T-helper 1 cell (primary cell): ENCODE results near the gene ATF7IP2.
A peak's percentile ranks its signal among the peaks of the same experiment; 100 is the strongest.
"Not testable (repeated sequence)": the region's sequence is repeated elsewhere in the genome, so short reads cannot be mapped to it uniquely, and the experiment has no call there.

Source experiments
- DNase-seq, 5 donors: peaks; one replicate each; pipeline ENCODE4 v3.0.0-alpha.2; 2012 to 2020

ATF7IP2 gene

GRCh38 chr16:10373556-10373955 lies 12.3 kb upstream of the ATF7IP2 start:
- no peak for DNase-seq

DNA sequence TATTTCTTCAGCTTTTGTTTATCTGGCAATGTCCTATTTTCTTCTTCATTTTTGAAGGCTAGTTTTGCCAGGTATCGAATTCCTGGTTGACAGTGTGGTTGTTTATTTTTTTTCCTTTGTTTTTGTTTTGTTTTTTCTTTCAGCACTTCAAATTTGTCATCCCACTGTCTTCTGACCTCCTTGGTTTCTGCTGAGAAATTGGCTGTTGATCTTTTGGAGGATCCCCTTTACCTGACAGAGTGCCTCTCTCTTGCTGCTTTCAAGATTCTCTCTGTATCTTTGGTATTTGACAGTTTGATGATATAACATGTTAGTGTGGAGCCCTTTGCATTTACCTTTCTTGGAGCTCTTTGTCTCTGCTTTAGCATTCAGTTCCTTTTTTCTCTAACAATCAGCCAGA lies 9.6 kb upstream of the ATF7IP2 start:
- DNase-seq = no peak

DNA sequence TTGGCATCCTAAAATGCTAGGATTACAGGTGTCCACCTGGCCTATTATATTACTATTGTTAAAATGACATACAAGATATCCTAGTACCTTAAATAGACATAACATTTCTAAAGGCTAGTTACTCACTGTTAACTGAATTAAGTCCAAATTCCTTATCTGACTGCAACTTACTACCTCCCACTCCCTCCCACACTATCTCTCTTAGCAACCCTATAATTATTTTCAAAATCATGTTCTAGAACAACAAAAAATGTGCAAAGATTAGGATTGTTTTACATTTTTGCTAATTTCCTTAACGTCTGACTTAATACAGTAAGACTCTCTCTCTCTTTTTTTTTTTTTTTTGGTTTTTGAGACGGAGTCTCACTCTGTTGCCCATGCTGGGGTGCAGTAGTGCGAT lies 2.2 kb upstream of the ATF7IP2 start:
- no peak for DNase-seq

GRCh38 chr16:10386517-10387100 lies 748 bp downstream of the ATF7IP2 start:
- peak in 1 of 5 donors; percentile 39 for DNase-seq

GRCh38 chr16:10387188-10387617 lies 1.3 kb downstream of the ATF7IP2 start:
- peak in 1 of 5 donors; percentile 4 for DNase-seq

- no peak for DNase-seq
Observed at GRCh38 chr16:10388988-10389387, 3.1 kb downstream of the ATF7IP2 start.

DNA sequence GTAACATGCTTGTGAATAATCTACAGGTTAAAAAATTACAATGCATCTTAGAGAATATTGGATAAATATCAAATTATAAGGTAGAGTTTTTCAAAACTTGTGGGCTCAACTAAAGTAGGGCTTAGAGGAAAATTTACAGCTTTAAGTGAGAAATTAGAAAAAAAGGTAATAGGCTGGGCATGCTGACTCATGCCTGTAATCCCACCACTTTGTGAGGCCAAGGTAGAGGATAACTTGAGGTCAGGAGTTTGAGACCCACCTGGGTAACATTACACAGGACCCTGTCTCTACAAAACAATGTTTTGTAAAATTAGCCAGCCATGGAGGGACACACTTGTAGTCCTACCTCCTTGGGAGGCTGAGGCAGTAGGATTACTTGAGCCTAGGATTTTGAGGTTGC lies 4.5 kb downstream of the ATF7IP2 start:
- no peak for DNase-seq

DNA sequence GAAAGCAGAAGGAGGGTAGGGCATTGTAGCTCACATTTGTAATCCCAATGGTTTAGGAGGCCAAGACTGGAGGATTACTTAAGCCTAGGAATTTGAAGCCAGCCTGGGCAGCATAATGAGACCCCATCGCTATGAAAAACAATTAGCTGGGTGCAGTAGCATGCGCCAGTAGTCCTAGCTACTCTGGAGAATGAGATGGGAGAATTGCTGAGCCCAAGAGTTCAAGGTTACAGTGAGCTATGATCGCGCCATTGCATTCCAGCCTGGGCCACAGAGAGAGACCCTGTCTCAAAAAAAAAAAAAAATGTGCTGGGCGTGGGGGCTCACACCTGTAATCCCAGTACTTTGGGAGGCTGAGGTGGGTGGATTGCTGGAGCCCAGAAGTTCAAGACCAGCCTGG lies 5.0 kb downstream of the ATF7IP2 start:
- no peak for DNase-seq

DNA sequence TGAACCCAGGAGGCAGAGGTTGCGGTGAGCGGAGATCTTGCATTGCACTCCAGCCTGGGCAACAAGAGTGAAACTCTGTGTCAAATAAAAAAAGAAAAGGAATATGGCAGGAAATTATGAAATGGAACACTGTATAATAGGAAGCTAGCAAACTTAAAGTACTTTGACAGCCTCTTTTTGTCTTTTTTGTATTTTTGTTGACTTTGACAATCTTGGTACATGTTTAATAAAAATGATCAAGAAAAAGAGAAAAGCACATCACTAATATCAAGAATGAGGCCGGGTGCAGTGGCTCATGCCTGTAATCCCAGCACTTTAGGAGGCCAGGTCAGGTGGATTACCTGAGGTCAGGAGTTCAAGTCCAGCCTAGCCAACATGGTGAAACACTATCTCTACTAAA lies 5.5 kb downstream of the ATF7IP2 start:
- DNase-seq = no peak

- DNase-seq = no peak
Observed at GRCh38 chr16:10402975-10403374, 17.1 kb downstream of the ATF7IP2 start.

DNA sequence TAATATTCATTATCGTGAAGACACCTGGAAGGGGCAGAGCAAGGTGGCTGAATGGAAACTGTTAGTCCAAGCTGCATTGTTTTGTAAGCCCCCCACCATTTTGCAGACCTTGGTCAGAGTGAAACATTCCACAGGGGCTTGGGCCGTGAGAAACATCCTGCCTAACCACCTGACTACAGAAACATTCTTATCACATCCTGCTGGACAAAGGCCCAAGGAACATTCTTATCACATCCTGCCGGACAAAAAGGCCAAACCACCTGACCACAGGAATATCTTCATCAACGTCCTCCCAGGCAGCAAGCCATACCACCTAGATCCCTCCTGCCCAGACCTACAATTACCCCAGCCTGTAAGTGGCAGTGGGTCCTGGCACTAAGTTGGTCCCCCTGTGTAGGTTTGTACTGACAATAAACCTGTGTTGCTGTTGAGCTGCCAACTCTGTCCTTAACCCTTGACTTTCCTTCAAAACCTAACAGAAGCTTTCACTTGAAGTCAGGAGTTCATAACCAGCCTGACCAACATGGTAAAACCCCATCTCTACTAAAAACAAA lies 19.6 kb downstream of the ATF7IP2 start:
- no peak for DNase-seq

DNA sequence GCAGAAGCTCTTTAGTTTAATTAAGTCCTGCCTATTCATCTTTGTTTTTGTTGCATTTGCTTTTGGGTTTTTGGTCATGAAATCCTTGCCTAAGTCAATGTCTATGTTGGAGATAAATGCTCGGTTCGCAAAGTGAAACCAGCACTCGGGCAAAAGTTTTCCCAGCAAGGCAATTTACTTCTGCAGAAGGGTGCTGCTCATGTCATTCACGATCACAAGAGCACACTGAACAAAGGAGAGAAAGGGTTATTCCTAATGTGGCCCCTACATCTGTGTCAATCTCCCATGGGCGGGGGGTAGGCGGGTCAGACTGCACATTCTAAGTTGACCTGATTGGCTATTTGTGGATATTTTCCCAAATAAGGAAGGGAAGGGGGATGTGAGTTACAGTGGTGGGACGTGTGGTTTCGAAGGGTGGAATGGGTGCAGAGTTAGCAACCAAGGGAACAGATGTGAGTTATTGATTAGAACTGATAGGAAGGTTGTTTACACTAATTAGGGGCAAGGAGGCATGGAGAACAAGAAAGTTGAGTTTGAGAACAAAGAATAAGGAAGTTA lies 23.0 kb downstream of the ATF7IP2 start:
- no peak for DNase-seq

GRCh38 chr16:10409713-10410112 lies 23.9 kb downstream of the ATF7IP2 start:
- not testable (repeated sequence) for DNase-seq

- DNase-seq = no peak
Observed at GRCh38 chr16:10410469-10410868, 24.6 kb downstream of the ATF7IP2 start.

DNA sequence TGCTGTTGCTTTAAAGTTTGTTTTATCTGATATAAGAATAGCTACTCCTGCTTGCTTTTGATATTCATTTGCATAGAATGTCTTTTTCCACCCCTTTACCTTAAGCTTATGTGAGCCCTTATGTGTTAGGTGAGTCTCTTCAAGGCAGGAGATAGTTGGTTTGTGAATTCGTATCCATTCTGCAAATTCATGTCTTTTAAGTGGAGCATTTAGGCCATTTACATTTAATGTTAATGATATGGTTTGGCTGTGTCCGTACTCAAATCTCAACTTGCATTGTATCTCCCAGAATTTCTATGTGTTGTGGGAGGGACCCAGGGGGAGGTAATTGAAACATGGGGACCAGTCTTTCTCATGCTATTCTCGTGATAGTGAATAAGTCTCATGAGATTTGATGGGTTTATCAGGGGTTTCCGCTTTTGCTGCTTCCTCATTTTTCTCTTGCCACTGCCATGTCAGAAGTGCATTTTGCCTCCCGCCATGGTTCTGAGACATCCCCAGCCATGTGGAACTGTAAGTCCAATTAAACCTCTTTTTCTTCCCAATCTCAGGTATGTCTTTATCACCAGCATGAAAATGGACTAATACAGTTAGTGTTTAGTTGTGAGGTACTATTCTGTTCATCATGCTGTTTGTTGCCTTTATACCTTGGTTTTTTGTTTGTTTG lies 27.2 kb downstream of the ATF7IP2 start:
- no peak for DNase-seq

DNA sequence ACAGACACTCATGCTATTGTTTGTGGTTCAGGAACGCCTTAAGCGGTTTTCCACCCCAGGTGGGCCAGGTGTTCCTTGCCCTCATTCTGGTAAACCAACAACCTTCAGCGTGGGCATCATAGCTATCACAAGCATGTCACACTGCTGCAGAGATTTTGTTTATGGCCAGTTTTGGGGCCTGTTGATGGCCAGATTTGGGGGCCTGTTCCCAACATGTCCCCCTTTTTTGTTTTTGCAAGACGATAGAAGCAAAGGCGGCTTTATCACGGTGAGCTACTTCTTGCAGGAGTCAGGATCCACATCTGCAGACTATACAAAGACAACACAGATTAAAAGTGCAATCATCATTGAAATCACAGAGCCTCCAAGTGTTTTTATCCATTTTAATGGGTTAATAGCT lies 32.3 kb downstream of the ATF7IP2 start:
- DNase-seq = not testable (repeated sequence)

GRCh38 chr16:10419701-10420100 lies 33.8 kb downstream of the ATF7IP2 start:
- DNase-seq = no peak

GRCh38 chr16:10421596-10421995 lies 35.7 kb downstream of the ATF7IP2 start:
- no peak for DNase-seq

DNA sequence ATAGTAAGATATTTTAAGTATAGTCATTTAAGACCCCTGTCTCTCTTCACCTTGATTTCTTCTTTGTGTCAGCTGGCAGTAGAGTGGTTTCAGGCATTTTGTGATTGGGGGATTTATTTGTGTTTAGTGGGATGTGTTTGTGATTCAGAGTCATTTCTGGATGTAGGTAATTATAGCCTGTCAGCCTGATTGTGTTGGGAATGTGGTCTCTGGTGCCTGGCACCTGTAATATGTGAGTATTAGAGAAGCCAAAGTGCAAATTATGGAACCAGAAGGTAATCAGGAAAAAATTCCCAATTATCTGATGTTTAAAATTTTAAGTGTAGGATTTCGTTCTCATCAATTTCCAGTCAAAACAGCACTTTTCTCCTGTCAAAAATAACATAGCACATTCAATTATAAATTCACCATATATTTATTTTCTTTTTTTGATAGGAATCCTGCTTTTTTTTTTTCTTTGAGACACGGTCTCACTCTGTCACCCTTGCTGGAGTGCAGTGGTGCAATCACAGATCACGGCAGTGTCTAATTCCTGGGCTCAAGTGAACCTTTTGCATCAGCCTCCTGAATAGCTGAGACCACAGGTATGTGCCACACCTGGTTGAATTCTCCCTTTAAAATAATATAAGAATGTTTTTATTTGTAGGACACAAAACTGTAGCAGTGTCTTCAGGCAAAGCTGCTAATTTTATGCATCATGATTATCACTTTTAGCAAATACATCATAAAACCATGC lies 42.7 kb downstream of the ATF7IP2 start:
- DNase-seq = no peak

GRCh38 chr16:10429299-10429969 lies 43.6 kb downstream of the ATF7IP2 start:
- DNase-seq = not testable (repeated sequence)

DNA sequence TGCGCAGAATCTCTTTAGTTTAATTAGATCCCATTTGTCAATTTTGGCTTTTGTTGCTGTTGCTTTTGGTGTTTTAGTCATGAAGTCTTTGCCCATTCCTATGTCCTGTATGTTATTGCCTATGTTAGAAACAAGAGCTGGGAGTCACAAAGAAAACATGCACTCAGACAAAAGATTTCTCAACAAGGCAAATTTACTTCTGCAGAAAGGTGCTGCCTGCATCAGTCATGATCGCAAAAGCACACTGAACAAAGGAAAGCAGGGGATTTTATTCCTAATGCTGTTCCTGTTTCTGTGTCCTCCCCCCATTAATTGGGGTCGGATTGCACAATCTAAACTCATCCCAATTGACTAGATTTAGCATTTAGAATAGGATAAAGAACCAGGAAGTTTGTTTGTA lies 55.9 kb downstream of the ATF7IP2 start:
- no peak for DNase-seq

- DNase-seq = no peak
Observed at GRCh38 chr16:10447289-10447688, 61.4 kb downstream of the ATF7IP2 start.
